Endothelial cell of umbilical vein (primary cell): ENCODE measurements around the gene SLC5A6. TPM values are rescaled to one million over a fixed set of nuclear protein-coding genes. Genes with fewer than 3 reads are reported as not detected.

ENCODE experiments used
- BruUV-seq: library from RNA; stranded (reverse); fragments of 400-500 nt; replicated peaks from 2 replicates; lab custom pipeline; 2021; lab: Mats Ljungman, UMichigan
- CTCF ChIA-PET: fragments of 300-600, 350-600 bp; sonication (Branson Sonifier 250); formaldehyde crosslinking; loops from one replicate; lab custom pipeline; 2021; ENCODE audit warnings: antibody characterized with exemption, inconsistent platforms; lab: Charles Lee
- POLR2A ChIA-PET: fragments of 300-600, 350-600 bp; sonication (Branson Sonifier 250); formaldehyde crosslinking; loops from one replicate; lab custom pipeline; 2021; ENCODE audit warnings: antibody characterized with exemption, inconsistent platforms; lab: Charles Lee
- DNase-seq: peaks from one replicate; pipeline ENCODE4 v3.0.0-alpha.2; 2011; ENCODE audit warnings: low read depth, low spot score
- FAIRE-seq: peaks from 2 replicates; lab custom pipeline; 2011; peaks lifted over from hg19 to GRCh38; lab: Jason Lieb, UNC
- H2AFZ ChIP-seq: 2 replicates; pipeline ENCODE4 v1.6.0; 2012; ENCODE audit warnings: low read depth, low read length, control low read depth, inconsistent platforms
- H3K27ac ChIP-seq: 2 replicates; pipeline ENCODE4 v1.5.1; 2011; ENCODE audit warnings: low read depth, mild to moderate bottlenecking, control low read depth, low read length, moderate library complexity; ENCODE audit not compliant: insufficient read depth
- H3K27me3 ChIP-seq, 2 experiments: 2 replicates each; pipeline versions ENCODE4 v1.6.0 to v1.6.1; 2011; ENCODE audit warnings: low read length in 2 of 2, mixed read lengths in 1 of 2; ENCODE audit not compliant: control insufficient read depth in 2 of 2, insufficient read depth in 2 of 2
- H3K36me3 ChIP-seq, 2 experiments: 2 replicates in 1 of 2; 3 replicates in 1 of 2; pipeline ENCODE4 v1.5.1; 2011; ENCODE audit warnings: low read length in 2 of 2, mild to moderate bottlenecking in 1 of 2, moderate library complexity in 1 of 2; ENCODE audit not compliant: control insufficient read depth in 2 of 2, insufficient read depth in 2 of 2; ENCODE audit errors: extremely low read depth in 1 of 2
- H3K4me1 ChIP-seq: 3 replicates; pipeline ENCODE4 v1.5.1; 2011; ENCODE audit warnings: mild to moderate bottlenecking, low read length; ENCODE audit not compliant: control insufficient read depth, insufficient read depth; ENCODE audit errors: extremely low read depth
- H3K4me2 ChIP-seq: 2 replicates; pipeline ENCODE4 v1.6.1; 2011; ENCODE audit warnings: low read length, control low read depth, mixed read lengths; ENCODE audit not compliant: insufficient read depth
- H3K4me3 ChIP-seq, 3 experiments: fragments of 200-600 bp in 1 of 3; sonication (generic), shearing (Covaris generic) in 1 of 3; replicated peaks in 1 of 3; 2 replicates each; pipeline ENCODE4 v1.5.1; 2011 to 2016; ENCODE audit warnings: control low read depth in 3 of 3, low read length in 3 of 3, mild to moderate bottlenecking in 2 of 3, inconsistent platforms in 1 of 3, low read depth in 1 of 3, moderate library complexity in 1 of 3; ENCODE audit not compliant: insufficient read depth in 1 of 3
- H3K79me2 ChIP-seq: 2 replicates; pipeline ENCODE4 v1.6.0; 2012; ENCODE audit warnings: low read length, inconsistent platforms; ENCODE audit not compliant: control insufficient read depth, insufficient read depth
- H3K9ac ChIP-seq: replicated peaks from 2 replicates; pipeline ENCODE3; 2011; ENCODE audit warnings: low read length, control low read depth; ENCODE audit not compliant: insufficient read depth; ENCODE audit errors: extremely low read depth
- H3K9me1 ChIP-seq: replicated peaks from 3 replicates; pipeline ENCODE4 v1.6.0; 2011; ENCODE audit warnings: mild to moderate bottlenecking, low read length; ENCODE audit not compliant: control insufficient read depth, insufficient read depth; ENCODE audit errors: extremely low read depth
- H3K9me3 ChIP-seq: replicated peaks from 2 replicates; pipeline ENCODE4 v1.5.1; 2012; ENCODE audit warnings: low read length, inconsistent platforms; ENCODE audit not compliant: control insufficient read depth, insufficient read depth
- H4K20me1 ChIP-seq: replicated peaks from 2 replicates; pipeline ENCODE3; 2011; ENCODE audit warnings: mild to moderate bottlenecking, low read length; ENCODE audit not compliant: control insufficient read depth, insufficient read depth; ENCODE audit errors: extremely low read depth
- EZH2 ChIP-seq: IDR thresholded peaks from 2 replicates; pipeline ENCODE4 v1.6.1; 2012; ENCODE audit warnings: borderline replicate concordance, low read depth, mild to moderate bottlenecking, moderate library complexity, low read length, inconsistent platforms; ENCODE audit not compliant: severe bottlenecking
- FOS ChIP-seq: IDR thresholded peaks from 2 replicates; pipeline ENCODE4 v1.6.1; 2011; ENCODE audit warnings: mild to moderate bottlenecking, low read length, moderate library complexity, borderline replicate concordance; ENCODE audit not compliant: insufficient read depth
- GATA2 ChIP-seq: IDR thresholded peaks from 2 replicates; pipeline ENCODE4 v1.7.0; 2011; ENCODE audit warnings: low read depth, mild to moderate bottlenecking, moderate library complexity, mixed read lengths, low read length; ENCODE audit not compliant: insufficient read length, insufficient read depth
- JUN ChIP-seq: IDR thresholded peaks from 2 replicates; pipeline ENCODE4 v1.6.1; 2011; ENCODE audit warnings: borderline replicate concordance, low read depth; ENCODE audit not compliant: insufficient read length, insufficient read depth
- MYC ChIP-seq: IDR thresholded peaks from one replicate; pipeline ENCODE4 v1.6.1; 2011; ENCODE audit warnings: mild to moderate bottlenecking, low read depth, low read length
- POLR2A ChIP-seq: IDR thresholded peaks from 2 replicates; pipeline ENCODE4 v1.6.1; 2012; ENCODE audit warnings: low read depth, mild to moderate bottlenecking, control low read depth, low read length
- POLR2AphosphoS5 ChIP-seq: IDR thresholded peaks from 2 replicates; pipeline ENCODE4 v1.6.1; 2012; ENCODE audit warnings: low read depth, mild to moderate bottlenecking, control low read depth, low read length, moderate library complexity; ENCODE audit not compliant: insufficient read depth
- dilution Hi-C: fragments of 300-500 bp; cut with MboI; formaldehyde crosslinking; loops from one replicate; pipeline ENCODE4 v1.15.0; 2019; ENCODE audit warnings: low sequenced_read_pairs; ENCODE audit not compliant: extremely low pct_ligation_motif_present
- intact Hi-C: fragments of 100-400 bp; cut with micrococcal nuclease; formaldehyde crosslinking; loops from one replicate; pipeline ENCODE4 v1.10.0; 2022
- polyA plus RNA-seq, 4 experiments: library from polyadenylated mRNA; depleted of rRNA in 3 of 4; stranded (reverse) in 3 of 4; unstranded in 1 of 4; fragments of >200 nt; gene quantifications; 2 replicates each; pipeline versions ENCODE4 v1.2.1 to v1.2.3, GENCODE V29; 2011 to 2012; ENCODE audit warnings: missing spikeins in 1 of 4
- total RNA-seq: library from RNA; stranded (reverse); gene quantifications from 2 replicates; pipeline ENCODE4 v1.2.3, GENCODE V29; 2021
- TF ChIP-seq, protein P1 (sequence below): IDR thresholded peaks from 2 replicates; pipeline ENCODE4 v1.6.1; 2011; ENCODE audit not compliant: insufficient read depth, insufficient read length
- TF ChIP-seq, protein P2 (sequence below), 2 donors: IDR thresholded peaks; 1 replicate in 1 of 2; 2 replicates in 1 of 2; pipeline ENCODE4 v1.5.1; 2011; ENCODE audit warnings: low read length in 2 of 2, mild to moderate bottlenecking in 2 of 2, moderate library complexity in 2 of 2, control low read depth in 1 of 2, inconsistent platforms in 1 of 2, low read depth in 1 of 2; ENCODE audit not compliant: insufficient read depth in 1 of 2; ENCODE audit errors: extremely low read depth in 1 of 2

Gene SLC5A6
- total and polyA plus RNA-seq, 2 donors (not counting 3 experiments of a cell fraction or from before 2014, with no cell fraction given) = 52.0 to 92.5 TPM

DNA sequence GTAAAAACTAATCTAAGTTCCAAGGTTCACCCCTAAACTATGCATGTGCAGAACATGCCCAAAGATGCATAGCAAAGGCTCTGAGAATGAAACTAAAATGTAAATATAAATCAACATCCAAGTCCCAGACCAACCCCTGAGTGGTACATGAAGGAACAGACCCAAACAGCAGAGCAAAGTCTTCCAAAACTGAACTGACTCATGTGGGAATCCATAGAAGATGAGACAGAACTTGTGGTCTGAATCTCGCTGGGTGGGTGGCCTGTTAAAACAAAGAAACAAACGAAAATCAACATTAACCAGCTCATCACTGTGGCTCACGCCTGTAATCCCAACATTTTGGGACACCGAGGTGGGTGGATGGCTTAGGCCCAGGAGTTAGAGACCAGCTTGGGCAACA lies 29.7 kb downstream of the SLC5A6 start:
- intact Hi-C loops = no loop called here
- no TSS peak for BruUV-seq
- FAIRE-seq = no peak
- H3K27me3 ChIP-seq = peaks cover 17 to 20% of the 10 kb centered on the region in 2 experiments
- no peak overlapping the region for H3K4me3 ChIP-seq
- no peaks in the 10 kb centered on the region for H3K79me2 ChIP-seq
- no peak overlapping the region for H2AFZ ChIP-seq
- no peak overlapping the region for H3K27ac ChIP-seq
- no peaks in the 10 kb centered on the region for H4K20me1 ChIP-seq
- TF ChIP-seq, protein P1, sequence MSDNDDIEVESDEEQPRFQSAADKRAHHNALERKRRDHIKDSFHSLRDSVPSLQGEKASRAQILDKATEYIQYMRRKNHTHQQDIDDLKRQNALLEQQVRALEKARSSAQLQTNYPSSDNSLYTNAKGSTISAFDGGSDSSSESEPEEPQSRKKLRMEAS = no peak
- TF ChIP-seq FOS (no peak), EZH2 (no peak), JUN (no peak), MYC (no peak), GATA2 (no peak), POLR2AphosphoS5 (no peak), POLR2A (no peak)
- TF ChIP-seq, protein P2, sequence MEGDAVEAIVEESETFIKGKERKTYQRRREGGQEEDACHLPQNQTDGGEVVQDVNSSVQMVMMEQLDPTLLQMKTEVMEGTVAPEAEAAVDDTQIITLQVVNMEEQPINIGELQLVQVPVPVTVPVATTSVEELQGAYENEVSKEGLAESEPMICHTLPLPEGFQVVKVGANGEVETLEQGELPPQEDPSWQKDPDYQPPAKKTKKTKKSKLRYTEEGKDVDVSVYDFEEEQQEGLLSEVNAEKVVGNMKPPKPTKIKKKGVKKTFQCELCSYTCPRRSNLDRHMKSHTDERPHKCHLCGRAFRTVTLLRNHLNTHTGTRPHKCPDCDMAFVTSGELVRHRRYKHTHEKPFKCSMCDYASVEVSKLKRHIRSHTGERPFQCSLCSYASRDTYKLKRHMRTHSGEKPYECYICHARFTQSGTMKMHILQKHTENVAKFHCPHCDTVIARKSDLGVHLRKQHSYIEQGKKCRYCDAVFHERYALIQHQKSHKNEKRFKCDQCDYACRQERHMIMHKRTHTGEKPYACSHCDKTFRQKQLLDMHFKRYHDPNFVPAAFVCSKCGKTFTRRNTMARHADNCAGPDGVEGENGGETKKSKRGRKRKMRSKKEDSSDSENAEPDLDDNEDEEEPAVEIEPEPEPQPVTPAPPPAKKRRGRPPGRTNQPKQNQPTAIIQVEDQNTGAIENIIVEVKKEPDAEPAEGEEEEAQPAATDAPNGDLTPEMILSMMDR (IDR thresholded peaks at IDR 0.05; ENCODE audit: extremely low read depth in 1 of 2, insufficient read depth in 1 of 2, low read depth in 1 of 2, low read length in 2 of 2) = no peak
- POLR2A ChIA-PET = no interaction called here
- no peak overlapping the region for H3K9ac ChIP-seq
- dilution Hi-C loops = no loop called here
- DNase-seq = no peak
- CTCF ChIA-PET = interaction anchor here (1.7 to 2.8 kb wide), 2 partner anchors 9 to 13 kb away, joined by 8 to 17 read pairs; no protein-coding TSS in a partner anchor
- H3K9me3 ChIP-seq = no peaks in the 10 kb centered on the region
- no peaks in the 10 kb centered on the region for H3K36me3 ChIP-seq
- H3K9me1 ChIP-seq = no peaks in the 10 kb centered on the region
- H3K4me1 ChIP-seq = no peaks in the 10 kb centered on the region
- no peak overlapping the region for H3K4me2 ChIP-seq
